ENCODE data around the gene EDIL3.

EDIL3 gene

GRCh38 chr5:84017523-84018172 is 367.0 kb downstream of the EDIL3 start:
- Histone ChIP-seq H3K36me3 (ENCODE audit: insufficient read depth, low read length) (no peaks in the 10 kb centered on the region), H3K9me3 (ENCODE audit: low read depth, low read length) (no peaks in the 10 kb centered on the region), H3K27ac (no peak overlapping the region), H3K9ac (ENCODE audit: insufficient read length) (no peak overlapping the region), H3K4me3 (no peak overlapping the region)
- no peak for DNase-seq (ENCODE audit: low read depth, low spot score)
- TF ChIP-seq EZH2 (IDR thresholded peaks at IDR 0.05), result no peak
- no peak for TF ChIP-seq FOXP2 (optimal IDR thresholded peaks at IDR 0.05; ENCODE audit: control extremely low read depth, extremely low read length, insufficient read depth)
- no peak for TF ChIP-seq POLR2AphosphoS5 (IDR thresholded peaks at IDR 0.05; ENCODE audit: borderline replicate concordance, low read depth, low read length)

GRCh38 chr5:84016085-84016484 is 368.6 kb downstream of the EDIL3 start:
- Histone ChIP-seq H3K27ac (no peak overlapping the region), H3K36me3 (ENCODE audit: insufficient read depth, low read length) (no peaks in the 10 kb centered on the region), H3K9ac (ENCODE audit: insufficient read length) (no peak overlapping the region), H3K9me3 (ENCODE audit: low read depth, low read length) (no peaks in the 10 kb centered on the region), H3K4me3 (no peak overlapping the region)
- peak; percentile 78 for DNase-seq (ENCODE audit: low read depth, low spot score)
- TF ChIP-seq POLR2AphosphoS5 (IDR thresholded peaks at IDR 0.05; ENCODE audit: borderline replicate concordance, low read depth, low read length), result no peak; the same call in 1 of the 2 replicates
- no peak for TF ChIP-seq EZH2 (IDR thresholded peaks at IDR 0.05)
- no peak for TF ChIP-seq FOXP2 (optimal IDR thresholded peaks at IDR 0.05; ENCODE audit: control extremely low read depth, extremely low read length, insufficient read depth)

- no peaks in the 10 kb centered on the region for H3K9me3 ChIP-seq (ENCODE audit: low read depth, low read length)
- no peaks in the 10 kb centered on the region for H3K36me3 ChIP-seq (ENCODE audit: insufficient read depth, low read length)
- no peak overlapping the region for H3K9ac ChIP-seq (ENCODE audit: insufficient read length)
- H3K27ac ChIP-seq, result no peak overlapping the region
- H3K4me3 ChIP-seq, result no peak overlapping the region
- TF ChIP-seq FOXP2 (optimal IDR thresholded peaks at IDR 0.05; ENCODE audit: control extremely low read depth, extremely low read length, insufficient read depth), result no peak
- TF ChIP-seq EZH2 (IDR thresholded peaks at IDR 0.05), result no peak
- TF ChIP-seq POLR2AphosphoS5 (IDR thresholded peaks at IDR 0.05; ENCODE audit: borderline replicate concordance, low read depth, low read length), result no peak
- no peak for DNase-seq (ENCODE audit: low read depth, low spot score)
These were observed 369.7 kb downstream of the EDIL3 start for GRCh38 chr5:84014966-84015365.

GRCh38 chr5:83993803-83994202 is 390.9 kb downstream of the EDIL3 start:
- no peak overlapping the region for H3K9ac ChIP-seq (ENCODE audit: insufficient read length)
- H3K36me3 ChIP-seq (ENCODE audit: insufficient read depth, low read length), result no peaks in the 10 kb centered on the region
- H3K27ac ChIP-seq, result no peak overlapping the region
- H3K9me3 ChIP-seq (ENCODE audit: low read depth, low read length), result no peaks in the 10 kb centered on the region
- no peak overlapping the region for H3K4me3 ChIP-seq
- TF ChIP-seq POLR2AphosphoS5 (IDR thresholded peaks at IDR 0.05; ENCODE audit: borderline replicate concordance, low read depth, low read length), result no peak
- TF ChIP-seq FOXP2 (optimal IDR thresholded peaks at IDR 0.05; ENCODE audit: control extremely low read depth, extremely low read length, insufficient read depth), result no peak
- no peak for TF ChIP-seq EZH2 (IDR thresholded peaks at IDR 0.05)
- no peak for DNase-seq (ENCODE audit: low read depth, low spot score)

GRCh38 chr5:83991566-83992224 is 393.0 kb downstream of the EDIL3 start:
- no peaks in the 10 kb centered on the region for H3K36me3 ChIP-seq (ENCODE audit: insufficient read depth, low read length)
- DNase-seq (ENCODE audit: low read depth, low spot score), result no peak
- no peak overlapping the region for H3K4me3 ChIP-seq
- no peak overlapping the region for H3K27ac ChIP-seq
- TF ChIP-seq EZH2 (IDR thresholded peaks at IDR 0.05), result no peak
- no peak for TF ChIP-seq POLR2AphosphoS5 (IDR thresholded peaks at IDR 0.05; ENCODE audit: borderline replicate concordance, low read depth, low read length)
- TF ChIP-seq FOXP2 (optimal IDR thresholded peaks at IDR 0.05; ENCODE audit: control extremely low read depth, extremely low read length, insufficient read depth), result no peak
- H3K9ac ChIP-seq (ENCODE audit: insufficient read length), result no peak overlapping the region
- H3K9me3 ChIP-seq (ENCODE audit: low read depth, low read length), result no peaks in the 10 kb centered on the region

- no peak for DNase-seq (ENCODE audit: low read depth, low spot score)
These were observed 396.4 kb downstream of the EDIL3 start for GRCh38 chr5:83988293-83988685.

GRCh38 chr5:83987513-83988292 is 397.0 kb downstream of the EDIL3 start:
- Histone ChIP-seq H3K27ac (no peak overlapping the region), H3K9me3 (ENCODE audit: low read depth, low read length) (no peaks in the 10 kb centered on the region)
- no peak for DNase-seq (ENCODE audit: low read depth, low spot score)

More at GRCh38 chr5:83988293-83988685, 396.4 kb downstream of the EDIL3 start:
- Histone ChIP-seq H3K9ac (ENCODE audit: insufficient read length) (no peak overlapping the region), H3K27ac (no peak overlapping the region), H3K4me3 (no peak overlapping the region), H3K9me3 (ENCODE audit: low read depth, low read length) (no peaks in the 10 kb centered on the region), H3K36me3 (ENCODE audit: insufficient read depth, low read length) (no peaks in the 10 kb centered on the region)
- TF ChIP-seq FOXP2 (optimal IDR thresholded peaks at IDR 0.05; ENCODE audit: control extremely low read depth, extremely low read length, insufficient read depth) (no peak), POLR2AphosphoS5 (IDR thresholded peaks at IDR 0.05; ENCODE audit: borderline replicate concordance, low read depth, low read length) (no peak), EZH2 (IDR thresholded peaks at IDR 0.05) (no peak)

GRCh38 chr5:83983852-83984251 is 400.8 kb downstream of the EDIL3 start:
- H3K9ac ChIP-seq (ENCODE audit: insufficient read length), result no peak overlapping the region
- no peak for DNase-seq (ENCODE audit: low read depth, low spot score)
- no peak overlapping the region for H3K27ac ChIP-seq
- H3K9me3 ChIP-seq (ENCODE audit: low read depth, low read length), result no peaks in the 10 kb centered on the region
- no peak overlapping the region for H3K4me3 ChIP-seq
- no peaks in the 10 kb centered on the region for H3K36me3 ChIP-seq (ENCODE audit: insufficient read depth, low read length)
- TF ChIP-seq POLR2AphosphoS5 (IDR thresholded peaks at IDR 0.05; ENCODE audit: borderline replicate concordance, low read depth, low read length) (no peak), FOXP2 (optimal IDR thresholded peaks at IDR 0.05; ENCODE audit: control extremely low read depth, extremely low read length, insufficient read depth) (no peak), EZH2 (IDR thresholded peaks at IDR 0.05) (no peak)

More at GRCh38 chr5:83987513-83988292, 397.0 kb downstream of the EDIL3 start:
- Histone ChIP-seq H3K9ac (ENCODE audit: insufficient read length) (no peak overlapping the region), H3K36me3 (ENCODE audit: insufficient read depth, low read length) (no peaks in the 10 kb centered on the region), H3K4me3 (no peak overlapping the region)
- TF ChIP-seq FOXP2 (optimal IDR thresholded peaks at IDR 0.05; ENCODE audit: control extremely low read depth, extremely low read length, insufficient read depth) (no peak), EZH2 (IDR thresholded peaks at IDR 0.05) (no peak), POLR2AphosphoS5 (IDR thresholded peaks at IDR 0.05; ENCODE audit: borderline replicate concordance, low read depth, low read length) (no peak)
